ENCODE results near the gene TBC1D25.

Gene TBC1D25

DNA sequence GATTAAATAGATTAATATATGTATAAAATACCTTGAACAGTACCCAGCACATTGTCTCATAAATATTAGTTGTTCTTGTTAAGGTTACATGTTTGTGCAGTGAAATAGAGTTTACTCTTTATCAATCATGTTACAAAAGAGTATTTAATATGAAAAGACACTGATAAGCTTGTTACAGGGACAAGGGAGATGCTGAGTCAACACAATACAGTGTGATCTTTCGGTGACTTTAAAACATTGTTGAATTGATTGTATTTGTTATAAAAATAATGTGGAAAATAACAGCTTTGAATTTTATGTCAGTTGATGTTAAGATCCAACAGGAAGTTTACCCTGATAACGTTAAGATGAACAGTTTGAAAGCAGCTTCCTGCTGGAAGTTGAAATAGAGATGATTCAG, 56.4 kb downstream of the TBC1D25 start:
- H3K4me3 ChIP-seq (ENCODE audit: control insufficient read depth, low read depth, low read length) = no peak overlapping the region
- no peak for DNase-seq (ENCODE audit: low read depth)
- TF ChIP-seq, protein P1, sequence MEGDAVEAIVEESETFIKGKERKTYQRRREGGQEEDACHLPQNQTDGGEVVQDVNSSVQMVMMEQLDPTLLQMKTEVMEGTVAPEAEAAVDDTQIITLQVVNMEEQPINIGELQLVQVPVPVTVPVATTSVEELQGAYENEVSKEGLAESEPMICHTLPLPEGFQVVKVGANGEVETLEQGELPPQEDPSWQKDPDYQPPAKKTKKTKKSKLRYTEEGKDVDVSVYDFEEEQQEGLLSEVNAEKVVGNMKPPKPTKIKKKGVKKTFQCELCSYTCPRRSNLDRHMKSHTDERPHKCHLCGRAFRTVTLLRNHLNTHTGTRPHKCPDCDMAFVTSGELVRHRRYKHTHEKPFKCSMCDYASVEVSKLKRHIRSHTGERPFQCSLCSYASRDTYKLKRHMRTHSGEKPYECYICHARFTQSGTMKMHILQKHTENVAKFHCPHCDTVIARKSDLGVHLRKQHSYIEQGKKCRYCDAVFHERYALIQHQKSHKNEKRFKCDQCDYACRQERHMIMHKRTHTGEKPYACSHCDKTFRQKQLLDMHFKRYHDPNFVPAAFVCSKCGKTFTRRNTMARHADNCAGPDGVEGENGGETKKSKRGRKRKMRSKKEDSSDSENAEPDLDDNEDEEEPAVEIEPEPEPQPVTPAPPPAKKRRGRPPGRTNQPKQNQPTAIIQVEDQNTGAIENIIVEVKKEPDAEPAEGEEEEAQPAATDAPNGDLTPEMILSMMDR (IDR thresholded peaks at IDR 0.05; ENCODE audit: control insufficient read depth, insufficient read depth, low read depth, low read length, missing control alignments) = no peak

DNA sequence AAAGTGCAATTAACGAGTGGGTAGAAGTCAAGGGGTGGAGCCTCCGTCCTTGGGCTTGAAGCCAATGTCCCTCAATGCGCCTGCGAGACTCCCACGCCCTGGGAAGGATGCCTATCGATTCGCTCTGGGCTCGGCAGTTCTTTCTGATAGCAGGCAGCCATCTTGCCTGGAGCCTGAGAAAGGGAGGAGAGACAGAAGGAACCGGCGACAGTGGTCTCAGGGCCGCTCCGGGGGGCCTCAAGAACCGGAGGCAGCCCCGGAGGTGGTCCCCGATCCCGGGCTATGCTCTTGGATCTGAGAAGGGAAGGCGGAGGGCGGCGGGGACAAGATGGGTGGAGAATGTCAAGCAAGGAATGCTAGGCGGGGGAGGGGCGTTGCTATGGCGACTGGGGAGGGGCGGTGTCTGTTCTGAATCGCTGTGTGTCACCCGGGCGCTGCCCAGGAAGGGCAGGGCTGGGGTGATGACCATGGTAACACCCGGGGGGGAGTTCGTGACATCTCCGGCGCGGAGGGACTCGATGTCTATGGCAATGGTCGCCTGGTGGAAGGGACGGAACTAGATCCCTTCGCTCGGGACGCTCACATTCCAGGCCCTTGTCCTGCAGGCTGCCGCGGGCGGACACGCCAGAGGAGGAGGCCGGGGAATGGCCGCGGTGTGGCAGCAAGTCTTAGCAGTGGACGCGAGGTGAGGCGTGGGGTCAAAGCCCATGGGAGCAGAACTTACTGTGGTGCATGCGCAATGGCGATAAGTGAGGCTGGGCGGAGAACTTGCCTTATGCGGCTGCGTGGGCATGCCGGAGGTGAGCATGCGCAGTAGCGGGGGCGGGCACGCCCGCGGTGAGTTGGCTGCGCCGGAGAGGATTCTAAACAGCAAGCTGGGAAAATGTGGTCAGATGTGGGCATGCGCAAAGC, 58.1 kb downstream of the TBC1D25 start, which contains the start of gene WDR13:
Gene WDR13, plus strand, starts transcription at position 140 of the 912 bp plus-strand sequence. Its CDS starts 505 bp downstream, at position 645.
- TF ChIP-seq, protein P1 (IDR thresholded peaks at IDR 0.05; ENCODE audit: control insufficient read depth, insufficient read depth, low read depth, low read length, missing control alignments) = no peak
- DNase-seq (ENCODE audit: low read depth) = peak; percentile 86
- peak within 1 kb of the TSS; percentile 49 for H3K4me3 ChIP-seq (ENCODE audit: control insufficient read depth, low read depth, low read length)

DNA sequence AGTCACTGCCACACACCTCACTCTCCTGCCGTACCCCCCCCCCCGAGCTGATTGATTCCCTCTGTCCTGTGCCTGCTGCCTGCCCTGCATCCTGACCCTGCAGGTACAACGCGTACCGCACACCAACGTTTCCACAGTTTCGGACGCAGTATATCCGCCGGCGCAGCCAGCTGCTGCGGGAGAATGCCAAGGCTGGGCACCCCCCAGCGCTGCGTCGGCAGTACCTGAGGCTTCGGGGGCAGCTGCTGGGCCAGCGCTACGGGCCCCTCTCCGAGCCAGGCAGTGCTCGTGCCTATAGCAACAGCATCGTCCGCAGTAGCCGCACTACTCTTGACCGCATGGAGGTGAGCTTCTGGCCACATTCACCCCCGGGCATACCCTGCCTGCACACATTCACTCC, 59.1 kb downstream of the TBC1D25 start:
- peak overlapping the region; percentile 49 for H3K4me3 ChIP-seq (ENCODE audit: control insufficient read depth, low read depth, low read length)
- DNase-seq (ENCODE audit: low read depth) = no peak
- TF ChIP-seq, protein P1 (IDR thresholded peaks at IDR 0.05; ENCODE audit: control insufficient read depth, insufficient read depth, low read depth, low read length, missing control alignments) = no peak

DNA sequence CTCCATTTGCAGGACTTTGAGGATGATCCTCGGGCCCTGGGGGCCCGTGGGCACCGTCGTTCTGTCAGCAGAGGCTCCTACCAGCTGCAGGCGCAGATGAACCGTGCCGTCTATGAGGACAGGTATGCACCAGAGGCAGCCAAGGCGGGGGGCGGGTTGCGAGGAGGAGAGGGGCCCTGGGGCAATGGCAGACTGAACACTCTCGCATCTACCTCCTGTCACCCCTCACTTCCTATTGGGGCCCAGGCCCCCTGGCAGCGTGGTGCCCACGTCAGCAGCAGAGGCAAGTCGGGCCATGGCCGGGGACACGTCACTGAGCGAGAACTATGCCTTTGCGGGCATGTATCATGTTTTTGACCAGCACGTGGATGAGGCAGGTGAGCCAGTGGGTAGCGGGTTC, 59.8 kb downstream of the TBC1D25 start:
- TF ChIP-seq, protein P1 (IDR thresholded peaks at IDR 0.05; ENCODE audit: control insufficient read depth, insufficient read depth, low read depth, low read length, missing control alignments) = no peak
- DNase-seq (ENCODE audit: low read depth) = no peak
- H3K4me3 ChIP-seq (ENCODE audit: control insufficient read depth, low read depth, low read length) = no peak overlapping the region

DNA sequence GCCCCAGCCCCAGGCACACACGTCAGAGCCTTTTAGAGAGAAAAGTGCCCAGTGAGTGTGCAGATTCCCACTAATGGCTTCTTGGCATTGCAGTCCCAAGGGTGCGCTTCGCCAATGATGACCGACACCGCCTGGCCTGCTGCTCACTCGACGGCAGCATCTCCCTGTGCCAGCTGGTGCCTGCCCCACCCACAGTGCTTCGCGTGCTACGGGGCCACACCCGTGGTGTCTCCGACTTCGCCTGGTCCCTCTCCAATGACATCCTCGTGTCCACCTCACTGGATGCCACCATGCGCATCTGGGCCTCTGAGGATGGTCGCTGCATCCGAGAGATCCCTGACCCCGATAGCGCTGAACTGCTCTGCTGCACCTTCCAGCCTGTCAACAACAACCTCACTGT, 60.7 kb downstream of the TBC1D25 start:
- no peak for DNase-seq (ENCODE audit: low read depth)
- no peak overlapping the region for H3K4me3 ChIP-seq (ENCODE audit: control insufficient read depth, low read depth, low read length)
- TF ChIP-seq, protein P1 (IDR thresholded peaks at IDR 0.05; ENCODE audit: control insufficient read depth, insufficient read depth, low read depth, low read length, missing control alignments) = no peak

DNA sequence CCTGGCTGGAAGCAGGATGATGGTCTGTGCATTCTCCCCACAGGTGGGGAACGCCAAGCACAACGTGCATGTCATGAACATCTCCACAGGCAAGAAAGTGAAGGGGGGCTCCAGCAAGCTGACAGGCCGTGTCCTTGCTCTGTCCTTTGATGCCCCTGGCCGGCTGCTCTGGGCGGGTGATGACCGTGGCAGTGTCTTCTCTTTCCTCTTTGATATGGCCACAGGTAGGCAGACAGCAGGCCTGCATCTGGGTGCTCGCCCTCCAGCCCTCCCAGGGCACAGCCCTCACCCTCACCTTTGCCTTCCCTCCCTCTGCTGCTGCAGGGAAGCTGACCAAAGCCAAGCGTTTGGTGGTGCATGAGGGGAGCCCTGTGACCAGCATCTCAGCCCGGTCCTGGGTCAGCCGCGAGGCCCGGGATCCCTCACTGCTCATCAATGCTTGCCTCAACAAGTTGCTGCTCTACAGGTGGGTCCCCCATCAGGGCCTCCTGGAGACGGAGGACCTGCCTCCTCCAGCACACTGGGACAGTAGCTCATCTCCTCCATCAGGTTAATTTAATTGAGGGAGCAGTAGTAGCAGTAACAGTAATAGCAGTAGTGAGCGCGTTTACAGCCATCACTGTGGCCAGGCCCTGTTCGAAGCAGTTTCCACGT, 62.4 kb downstream of the TBC1D25 start:
- TF ChIP-seq, protein P1 (IDR thresholded peaks at IDR 0.05; ENCODE audit: control insufficient read depth, insufficient read depth, low read depth, low read length, missing control alignments) = no peak
- DNase-seq (ENCODE audit: low read depth) = no peak
- H3K4me3 ChIP-seq (ENCODE audit: control insufficient read depth, low read depth, low read length) = no peak overlapping the region

Measured in AG09309 (cell line).